HG02610 (cell line): ENCODE measurements around the gene AQP1.

ENCODE experiments used
- ATAC-seq: cut with Tn5 transposase; IDR thresholded peaks from one replicate; pipeline ENCODE4 v1.9.1; 2021; ENCODE audit warnings: mild to moderate bottlenecking, moderate library complexity; ENCODE audit not compliant: unreplicated experiment

The AQP1 gene

GRCh38 chr7:30881448-30881847, 30.2 kb upstream of the AQP1 start:
- ATAC-seq: no peak

DNA sequence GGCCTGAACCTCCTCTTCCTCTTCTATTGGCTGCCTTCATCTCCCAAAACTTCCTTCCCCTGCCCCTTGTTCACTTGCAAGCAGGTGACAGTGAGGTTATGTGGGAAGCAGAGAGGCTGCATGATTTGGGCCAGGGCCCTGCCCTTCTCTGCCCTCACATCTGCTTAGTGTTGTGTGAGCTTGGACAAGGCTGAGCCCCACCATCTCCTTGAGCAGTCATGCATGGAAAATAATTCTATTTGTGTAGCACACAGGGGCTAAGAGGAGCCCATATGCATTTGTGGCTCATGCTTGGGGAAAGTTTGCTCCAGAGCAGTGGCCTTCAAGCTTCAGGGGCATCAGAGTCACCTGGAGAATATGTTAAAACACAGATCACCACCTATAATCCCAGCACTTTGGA, 26.8 kb upstream of the AQP1 start:
- no peak for ATAC-seq

DNA sequence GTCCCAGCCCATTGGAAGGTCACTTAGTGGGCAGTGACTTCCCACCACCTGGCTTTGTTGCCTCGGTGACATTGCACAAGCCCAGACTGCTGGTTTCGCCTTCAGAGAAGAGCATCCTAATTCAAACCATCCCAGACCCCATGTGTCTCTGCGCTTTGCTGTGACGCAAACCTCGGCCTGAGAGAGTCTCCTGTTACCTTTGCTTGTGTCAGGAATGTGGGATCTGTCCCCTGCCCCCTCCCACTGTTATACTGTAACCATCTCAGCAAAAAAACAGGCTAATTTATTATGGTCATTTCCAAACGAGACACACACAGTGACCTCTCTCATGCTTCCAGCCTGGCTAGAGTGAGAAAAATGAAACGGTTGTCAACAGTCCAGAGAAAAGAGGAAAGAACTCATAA, 25.0 kb upstream of the AQP1 start:
- no peak for ATAC-seq

GRCh38 chr7:30887464-30887872, 24.2 kb upstream of the AQP1 start:
- no peak for ATAC-seq

DNA sequence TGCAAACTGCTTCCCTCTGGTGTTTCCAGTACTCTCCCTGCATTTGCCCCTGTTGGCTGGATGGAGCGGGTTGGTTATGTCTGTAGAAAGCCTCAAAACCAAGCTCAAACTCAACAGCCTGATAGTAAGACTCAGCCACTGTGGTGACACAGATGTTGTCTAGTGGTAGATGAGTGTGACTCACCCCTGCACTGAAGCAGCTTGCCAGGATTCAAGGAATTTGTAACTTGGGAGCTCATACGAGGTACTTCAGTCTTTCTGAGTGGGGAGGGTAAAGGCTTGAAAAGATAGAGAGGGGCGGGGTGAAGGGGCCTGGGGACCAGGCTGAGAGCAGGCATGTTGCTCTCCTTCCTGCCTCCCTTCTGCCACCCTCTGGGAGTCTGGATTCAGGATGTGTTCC, 22.9 kb upstream of the AQP1 start:
- no peak for ATAC-seq

GRCh38 chr7:30890226-30890625, 21.4 kb upstream of the AQP1 start:
- ATAC-seq: no peak

GRCh38 chr7:30893357-30893756, 18.3 kb upstream of the AQP1 start:
- ATAC-seq: no peak

GRCh38 chr7:30894009-30894408, 17.6 kb upstream of the AQP1 start:
- ATAC-seq: no peak

- ATAC-seq: no peak
Observed at GRCh38 chr7:30894866-30895605, 16.6 kb upstream of the AQP1 start.

GRCh38 chr7:30896036-30896435, 15.6 kb upstream of the AQP1 start:
- no peak for ATAC-seq

DNA sequence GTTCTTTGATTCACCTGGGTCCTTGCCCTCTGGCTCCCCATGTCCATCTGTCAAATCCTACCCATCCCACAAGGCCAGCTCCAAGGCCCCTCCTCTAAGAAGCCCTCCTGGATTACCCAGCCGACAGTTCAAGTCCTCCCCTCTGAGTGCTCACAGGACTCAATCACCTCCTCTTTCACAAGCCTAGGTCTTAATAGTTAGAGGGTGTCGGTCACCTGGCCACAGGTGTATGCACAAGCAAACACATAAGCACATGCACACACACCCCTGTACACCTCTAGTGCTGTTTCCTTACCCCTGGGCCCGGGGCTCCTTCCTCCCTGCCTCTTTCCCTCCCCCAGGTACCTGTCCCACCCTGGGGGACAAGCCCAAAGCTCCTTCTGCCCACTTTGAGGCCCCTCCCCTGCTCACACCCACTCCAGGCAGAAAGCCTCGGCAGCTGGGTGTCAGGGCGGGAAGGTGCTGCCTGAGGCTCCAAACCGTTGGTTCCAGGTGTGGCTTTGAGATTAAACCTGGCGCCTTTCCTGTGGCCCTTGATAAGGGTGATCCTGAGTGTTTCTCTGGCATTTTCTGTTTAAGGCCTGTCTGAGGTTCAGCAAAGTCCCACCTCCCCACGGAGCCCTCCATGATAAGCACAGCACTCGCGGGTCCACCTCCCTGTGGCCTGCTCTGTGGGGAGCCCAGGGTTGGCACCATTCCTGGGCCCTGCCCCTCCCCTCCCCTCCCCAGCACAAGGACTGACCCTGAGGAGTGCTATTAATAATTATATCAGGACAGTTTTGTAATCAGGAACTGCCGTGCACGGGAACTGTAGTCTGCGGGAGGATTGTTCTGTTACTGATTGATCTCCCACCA, 14.6 kb upstream of the AQP1 start:
- ATAC-seq: no peak

DNA sequence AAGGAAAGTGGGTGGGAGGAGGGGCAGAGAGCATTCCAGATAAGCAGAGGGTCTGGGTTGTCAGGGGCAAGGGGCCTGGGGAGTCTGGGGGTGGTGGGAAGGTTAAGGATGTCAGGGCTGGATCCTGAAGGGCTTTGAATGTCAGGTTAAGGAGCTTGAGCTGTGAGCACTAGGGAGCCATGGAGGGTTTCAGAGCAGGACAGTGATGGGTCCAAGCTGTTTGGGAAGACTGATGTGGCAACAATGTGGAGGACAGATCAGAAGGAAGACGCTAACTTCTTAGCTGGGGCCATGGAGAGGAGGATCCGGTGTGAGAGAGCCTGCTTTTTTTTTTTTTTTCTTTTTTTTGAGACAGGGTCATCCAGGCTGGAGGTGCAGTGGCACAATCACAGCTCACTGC, 13.9 kb upstream of the AQP1 start:
- no peak for ATAC-seq

DNA sequence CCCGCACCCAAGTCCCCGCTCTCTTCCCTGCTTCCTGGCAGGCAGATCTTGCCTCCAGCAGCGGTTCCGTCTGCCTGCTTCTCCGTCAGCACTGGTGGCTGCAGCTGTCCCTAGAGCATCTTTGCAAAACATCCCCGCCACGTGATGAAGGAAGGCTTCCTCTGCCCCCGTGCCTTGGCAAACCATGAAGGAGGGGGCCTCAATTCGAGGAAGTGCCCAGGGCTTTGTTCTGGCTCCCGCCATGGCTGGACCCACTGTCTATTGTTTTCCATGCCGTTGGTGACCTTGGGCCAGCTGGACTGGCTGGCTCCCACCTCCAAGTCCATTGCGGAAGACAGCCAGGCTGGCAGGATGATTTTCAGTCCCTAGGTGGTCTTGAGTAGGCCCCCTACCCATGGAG, 13.2 kb upstream of the AQP1 start:
- no peak for ATAC-seq

- no peak for ATAC-seq
Observed at GRCh38 chr7:30899066-30899465, 12.6 kb upstream of the AQP1 start.

GRCh38 chr7:30899630-30900029, 12.0 kb upstream of the AQP1 start:
- no peak for ATAC-seq

DNA sequence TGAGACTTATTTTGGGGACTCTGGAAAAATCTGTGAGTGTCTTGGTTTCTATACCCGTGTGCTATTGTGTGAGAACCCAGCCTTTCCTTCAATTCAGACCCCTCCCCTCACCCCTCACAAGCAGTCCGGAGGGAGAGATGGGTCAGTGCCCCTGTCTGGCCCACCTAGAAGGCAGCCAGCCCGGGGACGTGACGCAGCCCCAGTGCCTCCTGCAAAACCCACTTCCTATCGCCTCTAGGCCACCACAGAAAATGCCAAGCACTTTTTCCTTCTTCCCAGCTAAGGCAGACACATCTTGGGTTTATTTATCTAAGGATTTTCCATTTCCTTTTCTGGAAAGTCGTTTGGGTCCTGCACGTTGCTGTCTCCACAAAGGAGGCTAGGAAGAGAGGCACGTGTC, 11.6 kb upstream of the AQP1 start:
- no peak for ATAC-seq

DNA sequence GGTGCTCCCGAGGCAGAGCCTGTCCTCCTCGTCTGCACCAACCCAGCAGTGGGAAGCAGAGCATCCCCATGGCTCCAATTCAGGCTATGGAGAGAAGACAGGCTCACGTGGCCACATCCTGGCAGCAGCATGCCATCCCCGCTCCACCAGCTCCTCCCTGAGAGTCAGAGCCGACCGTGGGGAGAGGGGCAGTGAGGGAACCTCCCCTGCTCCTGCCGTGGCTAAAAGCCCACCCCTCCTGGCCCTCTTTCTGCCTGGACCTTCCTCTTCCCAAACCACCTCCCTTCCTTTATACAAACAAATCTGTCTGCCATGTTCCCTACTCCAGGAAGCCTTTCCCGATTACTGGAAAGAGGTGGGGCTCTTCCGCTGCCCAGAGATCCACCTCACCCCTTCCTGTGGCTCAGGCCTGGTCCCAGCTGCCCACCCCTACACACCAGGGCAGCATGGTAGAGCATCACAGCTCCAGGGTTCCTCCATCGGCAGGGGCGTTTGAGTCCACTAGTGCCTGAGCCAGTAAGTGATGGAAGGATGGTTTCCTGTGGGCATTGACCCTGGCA, 10.8 kb upstream of the AQP1 start:
- no peak for ATAC-seq

DNA sequence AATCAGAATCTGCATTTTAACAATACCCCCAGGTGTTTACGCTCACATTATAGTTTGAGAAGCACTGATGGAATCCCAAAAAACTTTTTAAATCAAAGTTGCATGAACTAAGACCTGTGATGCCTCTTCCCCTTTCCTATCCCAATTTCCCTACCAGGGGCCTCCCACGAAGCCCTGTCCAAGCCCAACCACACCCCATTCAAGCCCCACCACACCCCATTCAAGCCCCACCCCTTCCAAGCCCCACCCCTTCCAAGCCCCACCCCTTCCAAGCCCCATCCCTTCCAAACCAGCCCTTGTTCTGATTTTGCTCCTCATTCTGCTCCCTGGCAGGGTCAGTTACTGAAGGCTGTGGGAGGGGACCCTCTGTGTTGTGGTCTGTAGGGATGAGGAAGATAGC, 9.8 kb upstream of the AQP1 start:
- ATAC-seq: no peak

GRCh38 chr7:30902466-30902865, 9.2 kb upstream of the AQP1 start:
- no peak for ATAC-seq

DNA sequence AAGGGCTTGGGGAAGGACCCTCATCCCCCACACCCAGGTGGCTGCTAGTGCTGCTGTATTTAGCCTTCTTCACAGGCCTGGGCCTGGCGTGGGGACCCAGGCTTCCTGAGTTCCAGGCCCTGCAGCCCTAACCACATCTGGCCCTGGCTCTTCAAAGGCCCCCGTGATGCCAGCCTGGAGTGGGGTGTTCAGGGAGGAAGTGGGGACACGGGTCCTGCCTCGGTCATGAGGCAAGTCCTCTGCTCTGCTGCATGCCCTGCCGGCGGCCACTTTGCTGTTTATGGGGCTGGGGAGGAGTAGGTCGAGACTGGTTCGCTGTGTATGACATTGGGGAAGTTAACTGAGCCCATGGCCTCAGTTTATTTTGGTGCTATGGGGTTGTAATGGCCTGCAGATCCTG, 8.5 kb upstream of the AQP1 start:
- ATAC-seq: no peak

GRCh38 chr7:30904561-30904960, 7.1 kb upstream of the AQP1 start:
- no peak for ATAC-seq
